ENCODE measurements around the gene CHN2.

Gene CHN2

GRCh38 chr7:29424295-29424983 is 229.9 kb downstream of the CHN2 start:
- Histone ChIP-seq H3K36me3 (ENCODE audit: insufficient read depth) (no peaks in the 10 kb centered on the region), H3K4me3 (IDR thresholded peaks at IDR 0.05; ENCODE audit: insufficient read depth, low read depth, low read length) (no peak overlapping the region), H3K27me3 (ENCODE audit: insufficient read depth, low read depth) (no peaks in the 10 kb centered on the region), H3K27ac (no peak overlapping the region), H3K4me2 (no peak overlapping the region), H3K4me1 (ENCODE audit: low read depth, poor library complexity, severe bottlenecking) (peaks cover 39% of the 10 kb centered on the region), H3K9ac (no peak overlapping the region), H4K20me1 (ENCODE audit: insufficient read depth) (no peaks in the 10 kb centered on the region), H3K79me2 (ENCODE audit: insufficient read depth, low read depth) (no peaks in the 10 kb centered on the region), H2AFZ (ENCODE audit: low read depth) (no peak overlapping the region)
- no peak for TF ChIP-seq CTCF (conservative IDR thresholded peaks at IDR 0.05; ENCODE audit: low read depth, low read length)

DNA sequence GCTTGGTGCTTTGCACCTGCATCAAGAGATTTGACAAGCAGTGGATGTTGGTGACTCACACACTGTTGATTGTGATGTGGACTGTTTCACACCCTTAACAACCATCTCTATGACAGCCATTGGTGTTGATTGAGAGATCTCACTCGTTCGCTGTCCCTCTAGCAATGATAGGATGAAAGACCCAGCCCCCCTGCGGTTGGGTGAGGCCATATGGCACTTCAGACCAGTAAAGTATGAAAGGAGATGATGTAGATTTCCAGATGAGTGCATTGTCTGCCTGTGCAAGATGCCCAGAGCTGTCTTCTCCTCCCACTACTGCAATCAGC is 230.4 kb downstream of the CHN2 start:
- no peak overlapping the region for H3K4me2 ChIP-seq
- no peaks in the 10 kb centered on the region for H3K79me2 ChIP-seq (ENCODE audit: insufficient read depth, low read depth)
- H3K27ac ChIP-seq, result no peak overlapping the region

GRCh38 chr7:29426587-29426986 is 232.0 kb downstream of the CHN2 start:
- peaks cover 17% of the 10 kb centered on the region for H3K4me1 ChIP-seq (ENCODE audit: low read depth, poor library complexity, severe bottlenecking)
- no peak overlapping the region for H3K4me3 ChIP-seq (IDR thresholded peaks at IDR 0.05; ENCODE audit: insufficient read depth, low read depth, low read length)
- no peak for TF ChIP-seq CTCF (conservative IDR thresholded peaks at IDR 0.05; ENCODE audit: low read depth, low read length)
- H2AFZ ChIP-seq (ENCODE audit: low read depth), result no peak overlapping the region
- no peak overlapping the region for H3K27ac ChIP-seq
- no peaks in the 10 kb centered on the region for H3K36me3 ChIP-seq (ENCODE audit: insufficient read depth)
- no peak overlapping the region for H3K9ac ChIP-seq
- H4K20me1 ChIP-seq (ENCODE audit: insufficient read depth), result no peaks in the 10 kb centered on the region
- no peaks in the 10 kb centered on the region for H3K27me3 ChIP-seq (ENCODE audit: insufficient read depth, low read depth)
- no peak overlapping the region for H3K4me2 ChIP-seq
- no peaks in the 10 kb centered on the region for H3K79me2 ChIP-seq (ENCODE audit: insufficient read depth, low read depth)

More for the DNA sequence above, 230.4 kb downstream of the CHN2 start:
- no peaks in the 10 kb centered on the region for H3K36me3 ChIP-seq (ENCODE audit: insufficient read depth)
- TF ChIP-seq CTCF (conservative IDR thresholded peaks at IDR 0.05; ENCODE audit: low read depth, low read length), result no peak
- no peaks in the 10 kb centered on the region for H4K20me1 ChIP-seq (ENCODE audit: insufficient read depth)
- H3K27me3 ChIP-seq (ENCODE audit: insufficient read depth, low read depth), result no peaks in the 10 kb centered on the region
- H2AFZ ChIP-seq (ENCODE audit: low read depth), result no peak overlapping the region
- H3K9ac ChIP-seq, result no peak overlapping the region
- H3K4me3 ChIP-seq (IDR thresholded peaks at IDR 0.05; ENCODE audit: insufficient read depth, low read depth, low read length), result no peak overlapping the region
- peaks cover 34% of the 10 kb centered on the region for H3K4me1 ChIP-seq (ENCODE audit: low read depth, poor library complexity, severe bottlenecking)

DNA sequence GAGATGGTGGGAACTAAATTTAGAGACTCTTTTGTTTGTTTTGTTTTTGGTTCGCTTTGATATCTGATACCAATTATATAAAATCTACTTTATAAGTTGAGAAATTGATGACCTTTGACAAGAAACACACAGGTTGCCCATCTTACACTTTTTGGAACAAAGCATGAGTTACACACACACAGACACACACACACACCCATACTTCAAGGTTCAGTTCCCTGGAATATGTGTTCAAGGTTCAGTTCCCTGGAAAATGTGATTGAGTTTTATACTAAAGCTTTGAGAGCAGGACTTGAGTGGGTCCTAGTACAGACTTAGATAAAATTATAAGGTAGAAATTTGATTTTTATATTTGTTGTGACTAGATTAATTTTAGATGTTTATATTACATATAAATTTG is 234.8 kb downstream of the CHN2 start:
- H3K27me3 ChIP-seq (ENCODE audit: insufficient read depth, low read depth), result no peaks in the 10 kb centered on the region
- no peaks in the 10 kb centered on the region for H3K36me3 ChIP-seq (ENCODE audit: insufficient read depth)
- H3K27ac ChIP-seq, result no peak overlapping the region
- H3K4me3 ChIP-seq (IDR thresholded peaks at IDR 0.05; ENCODE audit: insufficient read depth, low read depth, low read length), result no peak overlapping the region
- no peaks in the 10 kb centered on the region for H3K79me2 ChIP-seq (ENCODE audit: insufficient read depth, low read depth)
- no peak overlapping the region for H2AFZ ChIP-seq (ENCODE audit: low read depth)
- TF ChIP-seq CTCF (conservative IDR thresholded peaks at IDR 0.05; ENCODE audit: low read depth, low read length), result no peak
- H3K4me1 ChIP-seq (ENCODE audit: low read depth, poor library complexity, severe bottlenecking), result peaks cover 10% of the 10 kb centered on the region
- no peak overlapping the region for H3K4me2 ChIP-seq
- no peaks in the 10 kb centered on the region for H4K20me1 ChIP-seq (ENCODE audit: insufficient read depth)
- H3K9ac ChIP-seq, result no peak overlapping the region

All from KMS-11 (cell line).